ENCODE measurements around the gene VPS4A. TPM values are rescaled to one million over a fixed set of nuclear protein-coding genes. Genes with fewer than 3 reads are reported as not detected.

Gene VPS4A
- total RNA-seq, 1 donor from 2014 or later: 41.7 TPM

DNA sequence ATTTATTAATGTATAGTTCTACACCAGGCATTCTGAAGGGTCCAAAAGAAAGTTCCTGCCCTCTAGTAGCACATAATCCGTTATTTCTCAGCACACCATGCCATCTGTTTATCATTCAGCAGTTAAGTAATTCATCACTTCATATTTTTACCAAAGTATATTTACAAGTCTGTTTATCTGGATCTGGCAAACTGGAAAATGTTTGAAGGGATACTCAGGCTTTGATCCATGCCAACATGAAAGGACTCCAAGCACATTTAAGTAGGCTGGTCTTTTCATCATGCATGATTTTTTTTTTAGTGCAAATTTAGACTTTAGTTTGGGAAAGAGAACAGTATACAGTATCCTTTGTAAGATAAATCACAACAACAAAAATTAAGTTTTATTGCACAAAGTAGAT lies 4.1 kb upstream of the VPS4A start:
- H3K27ac Mint-ChIP-seq: no peak overlapping the region
- peaks cover 14% of the 10 kb centered on the region for H3K4me1 Mint-ChIP-seq
- H3K4me3 Mint-ChIP-seq: no peak overlapping the region
- ATAC-seq (ENCODE audit: low read depth) (no peak), DNase-seq (no peak)
- ChIA-PET POLR2A (interaction anchor here (0.6 kb wide), 1 partner anchor 24 kb away, joined by 16 read pairs; no protein-coding TSS in a partner anchor), CTCF (no interaction called here)
- H3K36me3 Mint-ChIP-seq (ENCODE audit: low read depth): peaks cover 4% of the 10 kb centered on the region
- H3K9me3 Mint-ChIP-seq: no peaks in the 10 kb centered on the region
- H3K27me3 Mint-ChIP-seq: no peaks in the 10 kb centered on the region
- intact Hi-C loops (cut with micrococcal nuclease): no loop called here
- TF ChIP-seq, protein P1, sequence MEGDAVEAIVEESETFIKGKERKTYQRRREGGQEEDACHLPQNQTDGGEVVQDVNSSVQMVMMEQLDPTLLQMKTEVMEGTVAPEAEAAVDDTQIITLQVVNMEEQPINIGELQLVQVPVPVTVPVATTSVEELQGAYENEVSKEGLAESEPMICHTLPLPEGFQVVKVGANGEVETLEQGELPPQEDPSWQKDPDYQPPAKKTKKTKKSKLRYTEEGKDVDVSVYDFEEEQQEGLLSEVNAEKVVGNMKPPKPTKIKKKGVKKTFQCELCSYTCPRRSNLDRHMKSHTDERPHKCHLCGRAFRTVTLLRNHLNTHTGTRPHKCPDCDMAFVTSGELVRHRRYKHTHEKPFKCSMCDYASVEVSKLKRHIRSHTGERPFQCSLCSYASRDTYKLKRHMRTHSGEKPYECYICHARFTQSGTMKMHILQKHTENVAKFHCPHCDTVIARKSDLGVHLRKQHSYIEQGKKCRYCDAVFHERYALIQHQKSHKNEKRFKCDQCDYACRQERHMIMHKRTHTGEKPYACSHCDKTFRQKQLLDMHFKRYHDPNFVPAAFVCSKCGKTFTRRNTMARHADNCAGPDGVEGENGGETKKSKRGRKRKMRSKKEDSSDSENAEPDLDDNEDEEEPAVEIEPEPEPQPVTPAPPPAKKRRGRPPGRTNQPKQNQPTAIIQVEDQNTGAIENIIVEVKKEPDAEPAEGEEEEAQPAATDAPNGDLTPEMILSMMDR (IDR thresholded peaks at IDR 0.05): no peak

DNA sequence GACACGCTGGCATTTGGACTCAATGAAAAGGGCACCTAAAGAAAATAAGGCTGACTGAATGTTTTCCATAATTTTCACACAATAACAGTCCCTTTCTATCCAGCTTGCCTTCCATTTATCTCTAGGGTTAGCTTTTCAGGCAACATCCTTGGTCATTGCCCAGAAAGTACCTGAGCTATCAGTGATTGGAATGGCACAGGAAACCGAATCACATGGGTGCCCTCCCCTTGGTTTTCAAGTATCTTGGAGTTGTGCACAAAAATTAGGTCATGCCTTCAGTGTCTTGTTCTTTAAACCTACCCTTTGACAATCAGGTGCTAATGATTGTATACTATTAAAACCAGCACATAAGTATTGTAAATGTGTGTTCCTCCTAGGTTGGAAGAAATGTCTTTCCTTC lies 3.3 kb upstream of the VPS4A start:
- no peaks in the 10 kb centered on the region for H3K9me3 Mint-ChIP-seq
- ChIA-PET CTCF (no interaction called here), POLR2A (no interaction called here)
- no peak for DNase-seq
- no peak overlapping the region for H3K4me3 Mint-ChIP-seq
- intact Hi-C loops (cut with micrococcal nuclease): no loop called here
- H3K4me1 Mint-ChIP-seq: peaks cover 13% of the 10 kb centered on the region
- TF ChIP-seq, protein P1 (IDR thresholded peaks at IDR 0.05): no peak
- no peaks in the 10 kb centered on the region for H3K27me3 Mint-ChIP-seq
- H3K27ac Mint-ChIP-seq: no peak overlapping the region
- H3K36me3 Mint-ChIP-seq (ENCODE audit: low read depth): peaks cover 7% of the 10 kb centered on the region
- no peak for ATAC-seq (ENCODE audit: low read depth)

DNA sequence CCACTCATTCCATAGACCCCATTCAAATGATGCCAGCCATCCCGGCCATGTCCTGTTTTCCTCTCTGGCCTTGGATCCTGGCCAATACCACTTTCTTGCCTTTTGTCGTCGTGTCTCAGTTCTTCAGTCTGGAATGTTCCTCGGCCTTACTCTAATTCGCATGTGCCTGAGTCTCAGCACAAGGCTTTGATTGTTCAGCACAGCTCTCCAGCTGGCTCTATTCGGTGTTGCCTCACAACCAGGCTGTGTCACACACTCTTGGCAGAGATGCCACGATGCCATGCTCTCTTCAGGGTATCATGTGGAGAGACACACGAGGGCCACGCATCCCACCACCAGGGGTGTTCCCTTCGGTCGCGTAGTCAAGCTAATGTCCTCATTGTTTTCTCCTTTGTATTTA lies 1.8 kb upstream of the VPS4A start:
- CTCF ChIA-PET: interaction anchor here (1.0 kb wide), 1 partner anchor 35 kb away, joined by 3 read pairs; no protein-coding TSS in a partner anchor
- Mint-ChIP-seq H3K27me3 (no peaks in the 10 kb centered on the region), H3K9me3 (no peaks in the 10 kb centered on the region), H3K4me3 (peak overlapping the region; percentile 21), H3K4me1 (peaks cover 24% of the 10 kb centered on the region), H3K36me3 (ENCODE audit: low read depth) (peaks cover 14% of the 10 kb centered on the region), H3K27ac (peak overlapping the region; percentile 5)
- TF ChIP-seq, protein P1 (IDR thresholded peaks at IDR 0.05): no peak
- no peak for ATAC-seq (ENCODE audit: low read depth)
- DNase-seq: no peak
- intact Hi-C loops (cut with micrococcal nuclease): no loop called here
- POLR2A ChIA-PET: no interaction called here

DNA sequence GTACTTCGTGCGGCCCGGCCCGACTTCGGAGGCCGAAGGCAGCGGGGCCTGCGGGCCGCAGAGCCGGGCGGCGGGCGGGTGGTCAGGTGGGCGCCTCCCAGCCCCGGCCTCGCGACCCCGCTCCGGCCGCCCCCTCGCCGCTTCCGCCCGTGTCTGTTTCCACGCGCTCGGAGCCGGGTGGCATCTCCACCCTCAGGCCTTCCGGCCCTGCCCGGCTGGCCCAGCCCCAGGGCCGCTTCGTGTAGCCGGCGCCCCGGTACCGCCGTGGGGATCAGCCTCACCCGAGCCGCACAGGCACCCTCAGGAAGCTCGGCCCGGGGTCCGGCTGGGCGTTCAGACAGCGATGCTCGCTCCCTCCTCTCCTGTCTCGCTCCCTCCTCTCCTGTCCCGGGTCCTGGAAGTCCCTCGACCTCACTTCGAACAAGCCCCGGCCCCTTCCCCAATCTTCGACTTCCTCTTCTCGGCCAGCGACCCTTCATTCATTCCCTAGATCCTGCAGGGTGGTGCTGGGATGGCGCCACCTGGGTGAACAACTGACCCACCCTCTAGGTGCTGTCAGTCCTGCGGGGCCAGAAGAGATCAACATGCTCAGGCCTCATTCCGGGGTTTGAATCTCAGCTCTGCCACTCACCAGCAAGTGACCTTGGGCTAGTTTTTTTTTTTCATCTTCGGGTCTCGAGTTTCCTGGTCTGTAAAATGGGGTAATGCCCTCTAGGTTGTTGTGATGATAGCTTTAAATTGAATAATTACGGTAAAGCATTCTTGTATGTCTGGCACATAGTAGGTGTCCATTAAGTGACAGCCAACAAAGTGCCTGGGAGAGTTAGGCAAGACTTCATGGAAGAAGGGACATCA lies 610 bp downstream of the VPS4A start:
- peak; percentile 33 for ATAC-seq (ENCODE audit: low read depth)

More for the DNA sequence above, 610 bp downstream of the VPS4A start:
- intact Hi-C loops (cut with micrococcal nuclease): loop anchor here (1.0 to 10.0 kb wide), 7 partner anchors 19 to 1213 kb away; partner anchors contain the start of genes COG4, COG8, NFAT5 and NIP7
- ChIA-PET CTCF (interaction anchor here (1.2 to 1.4 kb wide), 2 partner anchors 18 to 27 kb away, joined by 5 read pairs; partner anchors contain the start of genes COG8, NIP7 and PDF), POLR2A (interaction anchor here (0.6 to 2.6 kb wide), 5 partner anchors 12 to 179 kb away, joined by 3 to 11 read pairs (median 5); partner anchors contain the start of genes NIP7 and PDF)
- DNase-seq: no peak
- TF ChIP-seq, protein P1 (IDR thresholded peaks at IDR 0.05): no peak
- Mint-ChIP-seq H3K4me3 (peak overlapping the region; percentile 98), H3K9me3 (no peaks in the 10 kb centered on the region), H3K27me3 (no peaks in the 10 kb centered on the region), H3K4me1 (peaks cover 27% of the 10 kb centered on the region), H3K36me3 (ENCODE audit: low read depth) (peaks cover 36% of the 10 kb centered on the region), H3K27ac (peak overlapping the region; percentile 91)

All from activated B cell treated with CpG ODN at 0.5 μM for 24 hours (primary cell).